Natural killer cell (primary cell): Measurements from ENCODE around the gene KAZN. TPM values are rescaled to one million over a fixed set of nuclear protein-coding genes. Genes with fewer than 3 reads are reported as not detected.
"Not testable (repeated sequence)": the region's sequence is repeated elsewhere in the genome, so short reads cannot be mapped to it uniquely, and the experiment has no call there.

ENCODE experiments used
- ATAC-seq, 3 donors: fragments of 150-1000 bp in 2 of 3; fragments of 200-7000 bp in 1 of 3; cut with Tn5 transposase; 1 replicate in 1 of 3; 2 replicates in 2 of 3; pipeline ENCODE4 v1.10.0; 2021; ENCODE audit warnings: mild to moderate bottlenecking in 2 of 3, moderate library complexity in 2 of 3
- DNase-seq, 2 donors: peaks; one replicate each; pipeline versions ENCODE4 v3.0.0 to v3.0.0-alpha.2; 2013 to 2021; ENCODE audit warnings: mixed read lengths in 1 of 2
- H3K27ac ChIP-seq: one replicate; pipeline ENCODE4 v1.5.1; 2013; ENCODE audit warnings: mild to moderate bottlenecking, low read length
- H3K27me3 ChIP-seq: one replicate; pipeline ENCODE4 v1.6.1; 2013; ENCODE audit warnings: low read length; ENCODE audit not compliant: control insufficient read depth, insufficient read depth
- H3K36me3 ChIP-seq: one replicate; pipeline ENCODE4 v1.6.1; 2013; ENCODE audit warnings: low read length; ENCODE audit not compliant: control insufficient read depth, insufficient read depth
- H3K4me1 ChIP-seq: one replicate; pipeline ENCODE4 v1.6.1; 2013; ENCODE audit warnings: low read length; ENCODE audit not compliant: control insufficient read depth, insufficient read depth
- H3K4me3 ChIP-seq: one replicate; pipeline ENCODE4 v1.5.1; 2013; ENCODE audit warnings: low read length
- H3K9me3 ChIP-seq: one replicate; pipeline ENCODE4 v1.6.1; 2013; ENCODE audit warnings: low read length; ENCODE audit not compliant: control insufficient read depth, insufficient read depth
- H3K27ac Mint-ChIP-seq, 2 donors: one replicate each; pipeline ENCODE4 v1.8.0; 2022; ENCODE audit warnings: mild to moderate bottlenecking in 2 of 2, mixed read lengths in 2 of 2, moderate library complexity in 1 of 2
- H3K27me3 Mint-ChIP-seq, 2 donors: one replicate each; pipeline ENCODE4 v1.8.0; 2022; ENCODE audit warnings: low read depth in 2 of 2, mixed read lengths in 2 of 2
- H3K36me3 Mint-ChIP-seq: one replicate; pipeline ENCODE4 v1.8.0; 2022; ENCODE audit warnings: mixed read lengths
- H3K4me1 Mint-ChIP-seq, 2 donors: one replicate each; pipeline ENCODE4 v1.8.0; 2022; ENCODE audit warnings: mixed read lengths in 2 of 2
- H3K4me3 Mint-ChIP-seq: one replicate; pipeline ENCODE4 v1.8.0; 2022; ENCODE audit warnings: mild to moderate bottlenecking, moderate library complexity, mixed read lengths
- H3K9me3 Mint-ChIP-seq, 2 donors: one replicate each; pipeline ENCODE4 v1.8.0; 2022; ENCODE audit warnings: mixed read lengths in 2 of 2
- CTCF ChIP-seq: fragments of 200-600 bp; IDR thresholded peaks from one replicate; pipeline ENCODE4 v1.8.0; 2022; ENCODE audit warnings: antibody characterized with exemption
- WGBS: methylation state at CpG from one replicate; pipeline ENCODE4 v1.1.7; 2013; ENCODE audit warnings: missing lambda C conversion rate; ENCODE audit not compliant: insufficient coverage; 5-methylcytosine and 5-hydroxymethylcytosine counted together
- intact Hi-C: fragments of 100-400 bp; cut with micrococcal nuclease; formaldehyde crosslinking; loops from one replicate; pipeline ENCODE4 v1.14.2; 2022
- total RNA-seq, 4 donors: library from RNA; stranded (reverse); fragments of 120-200 nt in 1 of 4; gene quantifications; one replicate each; pipeline versions ENCODE4 v1.2.3 to v1.2.4, GENCODE V29; 2013 to 2022

KAZN gene
- total RNA-seq, 3 donors from 2014 or later (not counting 1 experiment from before 2014, with no cell fraction given), result 1.2 to 2.0 (median 1.7) TPM

- no peaks in the 10 kb centered on the region for H3K9me3 ChIP-seq
- no peak overlapping the region for H3K4me3 ChIP-seq
- no peaks in the 10 kb centered on the region for H3K4me1 ChIP-seq
- no peaks in the 10 kb centered on the region for H3K9me3 Mint-ChIP-seq
- TF ChIP-seq CTCF, result no peak
- DNase-seq (no peak), ATAC-seq (no peak)
- no peak overlapping the region for H3K4me3 Mint-ChIP-seq
- H3K36me3 Mint-ChIP-seq, result no peaks in the 10 kb centered on the region
- H3K27me3 Mint-ChIP-seq, result peaks cover 17% of the 10 kb centered on the region in 2 donors
- 86% methylated on average over 4 of the region's 4 CpGs for WGBS
- H3K27ac ChIP-seq, result no peak overlapping the region
- H3K4me1 Mint-ChIP-seq, result no peaks in the 10 kb centered on the region
- no peaks in the 10 kb centered on the region for H3K27me3 ChIP-seq
- intact Hi-C loops, result no loop called here
- H3K27ac Mint-ChIP-seq, result no peak overlapping the region
- no peaks in the 10 kb centered on the region for H3K36me3 ChIP-seq
Observed at GRCh38 chr1:15129944-15130343, 531.5 kb downstream of the KAZN start.

GRCh38 chr1:15130607-15131006 lies 532.1 kb downstream of the KAZN start:
- no peak overlapping the region for H3K4me3 ChIP-seq
- no peak overlapping the region for H3K27ac ChIP-seq
- H3K9me3 Mint-ChIP-seq, result no peaks in the 10 kb centered on the region
- H3K4me1 ChIP-seq, result no peaks in the 10 kb centered on the region
- H3K4me3 Mint-ChIP-seq, result no peak overlapping the region
- no peak for TF ChIP-seq CTCF
- ATAC-seq (no peak), DNase-seq (no peak)
- no peaks in the 10 kb centered on the region for H3K4me1 Mint-ChIP-seq
- no peaks in the 10 kb centered on the region for H3K36me3 Mint-ChIP-seq
- H3K36me3 ChIP-seq, result no peaks in the 10 kb centered on the region
- no peaks in the 10 kb centered on the region for H3K27me3 ChIP-seq
- intact Hi-C loops, result no loop called here
- peaks cover 22 to 24% of the 10 kb centered on the region in 2 donors for H3K27me3 Mint-ChIP-seq
- H3K27ac Mint-ChIP-seq, result no peak overlapping the region
- H3K9me3 ChIP-seq, result no peaks in the 10 kb centered on the region
- WGBS, result 92% methylated on average over 3 of the region's 3 CpGs

- Mint-ChIP-seq H3K4me3 (no peak overlapping the region), H3K27ac (no peak overlapping the region), H3K4me1 (peaks cover 0 to 4% of the 10 kb centered on the region in 2 donors), H3K36me3 (no peaks in the 10 kb centered on the region), H3K27me3 (peaks cover 26 to 32% of the 10 kb centered on the region in 2 donors), H3K9me3 (no peaks in the 10 kb centered on the region)
- Histone ChIP-seq H3K4me1 (no peaks in the 10 kb centered on the region), H3K27ac (no peak overlapping the region), H3K36me3 (no peaks in the 10 kb centered on the region), H3K27me3 (peaks cover 2% of the 10 kb centered on the region), H3K9me3 (no peaks in the 10 kb centered on the region), H3K4me3 (no peak overlapping the region)
- 87% methylated on average over 2 of the region's 2 CpGs for WGBS
- no peak for ATAC-seq
- DNase-seq, result no peak
- TF ChIP-seq CTCF, result no peak
- intact Hi-C loops, result no loop called here
Observed at GRCh38 chr1:15132965-15133364, 534.5 kb downstream of the KAZN start.

GRCh38 chr1:15134285-15134684 lies 535.8 kb downstream of the KAZN start:
- no peak overlapping the region for H3K27ac ChIP-seq
- no peaks in the 10 kb centered on the region for H3K36me3 Mint-ChIP-seq
- H3K27ac Mint-ChIP-seq, result no peak overlapping the region
- H3K36me3 ChIP-seq, result no peaks in the 10 kb centered on the region
- no peaks in the 10 kb centered on the region for H3K9me3 Mint-ChIP-seq
- ATAC-seq (no peak), DNase-seq (no peak)
- TF ChIP-seq CTCF, result no peak
- 81% methylated on average over 2 of the region's 2 CpGs for WGBS
- peaks cover 0 to 9% of the 10 kb centered on the region in 2 donors for H3K4me1 Mint-ChIP-seq
- H3K27me3 ChIP-seq, result peaks cover 2% of the 10 kb centered on the region
- no peaks in the 10 kb centered on the region for H3K4me1 ChIP-seq
- H3K9me3 ChIP-seq, result no peaks in the 10 kb centered on the region
- intact Hi-C loops, result no loop called here
- no peak overlapping the region for H3K4me3 Mint-ChIP-seq
- H3K4me3 ChIP-seq, result no peak overlapping the region
- H3K27me3 Mint-ChIP-seq, result peaks cover 32 to 38% of the 10 kb centered on the region in 2 donors

GRCh38 chr1:15135604-15136003 lies 537.1 kb downstream of the KAZN start:
- 27% methylated on average over 5 of the region's 10 CpGs for WGBS
- H3K36me3 Mint-ChIP-seq, H3K4me1 Mint-ChIP-seq, ATAC-seq, H3K9me3 ChIP-seq, intact Hi-C loops, H3K27ac ChIP-seq, H3K4me3 Mint-ChIP-seq, H3K27me3 ChIP-seq, H3K27ac Mint-ChIP-seq, H3K4me1 ChIP-seq, H3K36me3 ChIP-seq, DNase-seq, H3K9me3 Mint-ChIP-seq, H3K4me3 ChIP-seq: not testable (repeated sequence)
- peaks cover 32 to 41% of the 10 kb centered on the region in 2 donors for H3K27me3 Mint-ChIP-seq
